ENCODE measurements around the gene IL1A. TPM values are rescaled to one million over a fixed set of nuclear protein-coding genes. Genes with fewer than 3 reads are reported as not detected.

Gene IL1A
- total RNA-seq, 1 experiment from 2014 or later: 0.11 TPM

- Histone ChIP-seq H3K4me1 (ENCODE audit: insufficient read depth, low read length) (peaks cover 26% of the 10 kb centered on the region), H2AFZ (ENCODE audit: low read length) (no peak overlapping the region), H3K27me3 (ENCODE audit: low read length) (no peaks in the 10 kb centered on the region), H3K4me3 (ENCODE audit: low read length) (no peak overlapping the region), H3K9me3 (ENCODE audit: low read length) (no peaks in the 10 kb centered on the region), H3K79me2 (ENCODE audit: low read length) (peaks cover 18% of the 10 kb centered on the region), H3F3A (ENCODE audit: low read length, unreplicated experiment) (peaks cover 6% of the 10 kb centered on the region), H4K20me1 (ENCODE audit: low read length) (no peaks in the 10 kb centered on the region), H3K9ac (ENCODE audit: low read length) (no peak overlapping the region), H3K27ac (ENCODE audit: low read length) (no peak overlapping the region), H3K4me2 (ENCODE audit: low read length) (no peak overlapping the region), H3K36me3 (ENCODE audit: low read depth, low read length) (peaks cover 9% of the 10 kb centered on the region), H3K9me2 (replicated peaks; ENCODE audit: low read length) (no peaks in the 10 kb centered on the region)
- intact Hi-C loops (cut with micrococcal nuclease): no loop called here
- no peak for TF ChIP-seq CTCF (conservative IDR thresholded peaks at IDR 0.05; ENCODE audit: low read depth, low read length)
- TF ChIP-seq EZH2 (IDR thresholded peaks at IDR 0.05; ENCODE audit: low read length, unreplicated experiment): no peak
- TF ChIP-seq EZH2phosphoT487 (IDR thresholded peaks at IDR 0.05; ENCODE audit: borderline replicate concordance, low read length): no peak
- no TSS peak for BruUV-seq (replicated peaks)
- POLR2A ChIA-PET (ENCODE audit: unreplicated experiment): no interaction called here
- ATAC-seq (no peak), DNase-seq (no peak)
- CTCF ChIA-PET: no interaction called here
Measured at GRCh38 chr2:112831513-112831845, 47.2 kb upstream of the IL1A start.

- Histone ChIP-seq H3K27me3 (ENCODE audit: low read length) (no peaks in the 10 kb centered on the region), H3K9ac (ENCODE audit: low read length) (no peak overlapping the region), H3K4me3 (ENCODE audit: low read length) (no peak overlapping the region), H3K4me1 (ENCODE audit: insufficient read depth, low read length) (peaks cover 20% of the 10 kb centered on the region), H2AFZ (ENCODE audit: low read length) (no peak overlapping the region), H3K9me2 (replicated peaks; ENCODE audit: low read length) (no peaks in the 10 kb centered on the region), H3K79me2 (ENCODE audit: low read length) (peaks cover 13% of the 10 kb centered on the region), H3F3A (ENCODE audit: low read length, unreplicated experiment) (no peaks in the 10 kb centered on the region), H3K9me3 (ENCODE audit: low read length) (no peaks in the 10 kb centered on the region), H3K4me2 (ENCODE audit: low read length) (no peak overlapping the region), H3K27ac (ENCODE audit: low read length) (no peak overlapping the region), H3K36me3 (ENCODE audit: low read depth, low read length) (peaks cover 9% of the 10 kb centered on the region), H4K20me1 (ENCODE audit: low read length) (no peaks in the 10 kb centered on the region)
- intact Hi-C loops (cut with micrococcal nuclease): no loop called here
- CTCF ChIA-PET: no interaction called here
- DNase-seq (no peak), ATAC-seq (no peak)
- BruUV-seq (replicated peaks): no TSS peak
- TF ChIP-seq EZH2 (IDR thresholded peaks at IDR 0.05; ENCODE audit: low read length, unreplicated experiment) (no peak), EZH2phosphoT487 (IDR thresholded peaks at IDR 0.05; ENCODE audit: borderline replicate concordance, low read length) (no peak), CTCF (conservative IDR thresholded peaks at IDR 0.05; ENCODE audit: low read depth, low read length) (no peak)
- POLR2A ChIA-PET (ENCODE audit: unreplicated experiment): interaction anchor here (0.5 to 0.6 kb wide), 3 partner anchors 11 to 954 kb away, joined by 4 to 7 read pairs (median 4); no protein-coding TSS in a partner anchor
Measured at GRCh38 chr2:112830682-112831512, 46.6 kb upstream of the IL1A start.
